BE2C (cell line): ENCODE data around the gene NAA50.

Experiments used
- DNase-seq: peaks from one replicate; pipeline ENCODE4 v3.0.0-alpha.2; 2020
- H3K27me3 ChIP-seq: fragments of 250-450 bp; sonication (Bioruptor Pico); 2 replicates; pipeline ENCODE4 v1.5.1; 2020; ENCODE audit warnings: mild to moderate bottlenecking
- H3K36me3 ChIP-seq: fragments of 250-450 bp; sonication (Bioruptor Pico); 2 replicates; pipeline ENCODE4 v1.5.1; 2020; ENCODE audit warnings: mild to moderate bottlenecking
- H3K4me1 ChIP-seq: fragments of 250-450 bp; sonication (Bioruptor Pico); 2 replicates; pipeline ENCODE4 v1.5.1; 2020
- H3K4me3 ChIP-seq: 2 replicates; pipeline ENCODE4 v1.5.1; 2011; ENCODE audit warnings: low read depth, low read length
- H3K9me3 ChIP-seq: fragments of 250-450 bp; sonication (Bioruptor Pico); 2 replicates; pipeline ENCODE4 v1.5.1; 2020
- CTCF ChIP-seq: IDR thresholded peaks from 2 replicates; pipeline ENCODE4 v1.5.1; 2012; ENCODE audit warnings: mild to moderate bottlenecking, low read depth, low read length

NAA50 gene

GRCh38 chr3:113746548-113747282 is 666 bp upstream of the NAA50 start, which contains the start of gene ATP6V1A:
Gene ATP6V1A, plus strand, starts transcription at chr3:113747035. Its CDS starts 31,719 bp downstream, at chr3:113778754.
- peak; percentile 90 for DNase-seq
- peak within 1 kb of the TSS; percentile 94 for H3K4me3 ChIP-seq
- H3K36me3 ChIP-seq, result peaks cover 4% of the 10 kb centered on the region; the same call in 1 of the 2 replicates
- no peaks in the 10 kb centered on the region for H3K27me3 ChIP-seq
- no peaks in the 10 kb centered on the region; the same call in 1 of the 2 replicates for H3K4me1 ChIP-seq
- no peaks in the 10 kb centered on the region for H3K9me3 ChIP-seq
- TF ChIP-seq CTCF, result no peak

- peak; percentile 70 for DNase-seq
- Histone ChIP-seq H3K4me1 (no peaks in the 10 kb centered on the region; the same call in 1 of the 2 replicates), H3K4me3 (peak overlapping the region; percentile 94), H3K36me3 (peaks cover 8% of the 10 kb centered on the region), H3K27me3 (no peaks in the 10 kb centered on the region), H3K9me3 (no peaks in the 10 kb centered on the region)
- TF ChIP-seq CTCF, result peak; percentile 79
Observed at GRCh38 chr3:113744941-113745755, 901 bp downstream of the NAA50 start.

- H3K4me1 ChIP-seq, result no peaks in the 10 kb centered on the region; the same call in 1 of the 2 replicates
Observed at GRCh38 chr3:113743006-113743630, 2.9 kb downstream of the NAA50 start.

GRCh38 chr3:113741620-113742019 is 4.4 kb downstream of the NAA50 start:
- Histone ChIP-seq H3K4me3 (no peak overlapping the region), H3K27me3 (no peaks in the 10 kb centered on the region), H3K9me3 (no peaks in the 10 kb centered on the region), H3K4me1 (peaks cover 4% of the 10 kb centered on the region), H3K36me3 (peaks cover 8% of the 10 kb centered on the region)
- no peak for TF ChIP-seq CTCF
- no peak for DNase-seq

More at GRCh38 chr3:113743006-113743630, 2.9 kb downstream of the NAA50 start:
- H3K9me3 ChIP-seq, result no peaks in the 10 kb centered on the region
- peaks cover 8% of the 10 kb centered on the region for H3K36me3 ChIP-seq
- H3K4me3 ChIP-seq, result no peak overlapping the region
- no peaks in the 10 kb centered on the region for H3K27me3 ChIP-seq
- DNase-seq, result no peak
- TF ChIP-seq CTCF, result no peak

- Histone ChIP-seq H3K4me3 (no peak overlapping the region), H3K9me3 (no peaks in the 10 kb centered on the region), H3K4me1 (peaks cover 4% of the 10 kb centered on the region), H3K27me3 (no peaks in the 10 kb centered on the region), H3K36me3 (peaks cover 8% of the 10 kb centered on the region)
- no peak for TF ChIP-seq CTCF
- no peak for DNase-seq
Observed at GRCh38 chr3:113741086-113741485, 5.0 kb downstream of the NAA50 start.
